GM18951 (cell line): ENCODE data around the gene SPSB1.

Experiments
- POLR2A ChIP-seq: IDR thresholded peaks from 4 replicates; pipeline ENCODE4 v1.6.1; 2011; ENCODE audit warnings: mild to moderate bottlenecking; ENCODE audit not compliant: insufficient read length, insufficient read depth; ENCODE audit errors: extremely low read depth
- in situ Hi-C: fragments of 300-500 bp; cut with MboI; formaldehyde crosslinking; loops from one replicate; pipeline ENCODE4 v1.12.0; 2022; ENCODE audit warnings: low sequenced_read_pairs, mixed read lengths, inconsistent platforms; ENCODE audit not compliant: unreplicated experiment

Gene SPSB1

DNA sequence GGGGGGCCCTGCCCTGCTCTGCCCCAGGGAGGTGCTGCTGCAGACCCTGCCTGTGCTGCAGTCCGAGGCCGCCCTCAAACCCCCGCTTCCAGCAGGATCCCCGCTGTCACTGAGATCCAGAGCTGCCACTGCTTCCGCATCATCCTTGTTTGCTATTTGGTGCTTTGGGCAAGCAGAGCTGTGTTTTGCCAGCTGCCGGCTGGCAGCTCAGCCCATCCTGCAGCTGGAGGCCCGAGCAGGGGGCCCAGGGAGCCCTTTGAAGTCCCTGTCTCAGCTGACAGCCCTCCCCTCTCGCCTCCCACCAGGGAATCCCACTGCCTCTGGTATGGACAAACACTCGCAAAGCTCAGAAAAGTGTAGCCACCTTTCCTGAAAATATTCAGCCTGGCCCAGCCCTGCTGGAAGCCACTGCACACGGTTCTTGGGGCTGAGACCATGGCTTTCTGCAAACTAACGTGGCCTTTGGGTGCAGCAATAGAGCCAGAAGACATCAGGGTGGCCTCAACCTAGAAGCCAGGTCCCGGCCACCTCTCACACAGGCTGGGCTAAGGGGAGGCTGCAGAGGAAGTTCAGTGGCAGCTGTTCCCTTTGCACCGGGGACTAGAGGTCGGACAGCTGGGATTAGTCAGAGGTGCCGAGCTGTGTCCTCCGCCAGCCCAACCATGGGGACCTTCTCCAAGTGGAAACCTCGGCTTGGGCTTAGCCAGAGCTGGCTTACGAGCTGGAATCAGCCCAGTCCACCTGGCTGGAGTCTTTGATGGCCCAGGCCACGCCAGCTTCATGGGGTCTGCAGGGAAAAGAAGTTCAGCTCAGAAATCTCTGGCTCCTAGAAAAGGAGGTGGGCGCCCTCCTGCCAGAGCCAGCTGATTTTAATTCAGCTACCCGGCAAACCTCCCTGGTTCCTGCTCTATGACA, 107.1 kb downstream of the SPSB1 start:
- no peak for TF ChIP-seq POLR2A
- in situ Hi-C loops = no loop called here

DNA sequence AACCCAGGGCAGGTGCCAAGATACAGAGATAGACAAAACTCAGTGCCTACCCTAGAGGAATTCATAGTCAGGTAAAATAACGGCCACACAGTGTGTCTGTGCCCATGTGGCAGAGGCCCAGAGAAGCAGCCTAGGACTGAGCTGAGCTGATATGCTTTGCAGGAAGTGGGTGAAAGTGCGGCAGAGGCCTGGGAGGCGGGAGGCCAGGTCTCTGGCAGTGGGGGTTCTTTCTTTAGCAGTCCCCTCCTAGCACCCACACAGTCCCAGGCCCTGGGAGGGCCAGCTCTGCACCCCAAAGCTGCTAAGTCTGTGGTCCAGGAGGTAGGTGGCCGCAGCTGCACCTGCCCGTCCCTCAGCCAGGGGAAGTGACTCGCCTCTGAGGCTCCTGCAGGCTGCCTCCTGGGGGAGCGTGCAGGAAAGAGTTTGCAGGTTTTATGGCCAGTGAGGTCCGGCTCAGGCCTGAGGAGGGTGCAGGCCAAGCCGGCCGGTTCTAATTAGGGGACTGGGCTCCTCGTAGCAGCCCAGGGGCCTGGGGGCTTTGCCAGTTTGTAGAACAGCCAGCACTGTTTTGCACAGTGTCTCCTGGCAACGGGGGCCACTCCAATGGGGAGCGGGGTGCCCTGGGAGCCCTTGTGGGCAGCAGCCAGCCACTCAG, 107.9 kb downstream of the SPSB1 start:
- TF ChIP-seq POLR2A = no peak
- in situ Hi-C loops = no loop called here

GRCh38 chr1:9401080-9401453, 108.4 kb downstream of the SPSB1 start:
- in situ Hi-C loops = no loop called here
- no peak for TF ChIP-seq POLR2A

GRCh38 chr1:9402256-9402616, 109.5 kb downstream of the SPSB1 start:
- in situ Hi-C loops = no loop called here
- TF ChIP-seq POLR2A = no peak

DNA sequence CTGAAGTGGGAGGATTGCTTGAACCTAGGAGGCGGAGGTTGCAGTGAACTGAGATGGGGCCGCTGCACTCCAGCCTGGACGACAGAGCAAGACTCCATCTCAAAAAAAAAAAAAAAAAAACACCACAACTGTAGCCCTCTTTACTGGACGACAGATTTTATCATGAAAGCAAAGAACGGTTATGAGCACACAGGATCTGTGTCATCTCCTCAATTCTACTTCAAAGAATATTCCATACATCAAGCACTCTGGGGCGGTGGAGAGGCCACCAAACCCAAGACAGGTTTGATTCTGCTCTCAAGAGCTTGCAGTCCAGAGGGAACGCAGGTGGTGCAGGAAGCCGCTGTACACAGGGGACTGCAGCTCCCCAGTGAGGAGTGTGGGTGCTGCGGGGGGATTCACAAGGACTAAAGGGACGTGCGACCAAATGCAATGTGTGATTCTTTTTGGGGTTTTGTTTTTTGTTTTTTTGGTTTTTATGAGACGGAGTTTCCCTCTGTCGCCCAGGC, 110.1 kb downstream of the SPSB1 start:
- in situ Hi-C loops = no loop called here
- TF ChIP-seq POLR2A = no peak

GRCh38 chr1:9404117-9404914, 111.6 kb downstream of the SPSB1 start:
- in situ Hi-C loops = no loop called here
- TF ChIP-seq POLR2A = no peak

GRCh38 chr1:9406111-9406510, 113.4 kb downstream of the SPSB1 start:
- in situ Hi-C loops = no loop called here
- TF ChIP-seq POLR2A = no peak

- TF ChIP-seq POLR2A = no peak
- in situ Hi-C loops = no loop called here
Observed at GRCh38 chr1:9410737-9411297, 118.1 kb downstream of the SPSB1 start.

GRCh38 chr1:9413071-9413876, 120.6 kb downstream of the SPSB1 start:
- in situ Hi-C loops = no loop called here
- TF ChIP-seq POLR2A = no peak

DNA sequence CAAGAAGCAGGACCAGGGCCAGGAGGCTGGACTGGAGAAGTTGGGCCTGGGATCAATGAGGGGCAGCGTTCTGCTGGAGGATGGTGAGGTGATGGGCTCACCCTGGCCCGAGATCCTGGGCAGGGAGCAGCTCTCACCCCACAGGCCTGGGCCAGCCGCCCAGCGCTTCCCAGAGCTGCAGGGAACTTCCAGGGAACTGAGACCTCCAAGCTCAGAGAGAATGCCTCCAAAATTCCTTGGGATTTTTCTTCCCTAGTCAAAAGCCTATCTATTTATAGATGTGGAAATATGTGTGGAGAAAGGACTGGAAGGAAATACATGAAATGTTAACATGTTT, 121.2 kb downstream of the SPSB1 start:
- in situ Hi-C loops = no loop called here
- no peak for TF ChIP-seq POLR2A

GRCh38 chr1:9416506-9416905, 123.8 kb downstream of the SPSB1 start:
- no peak for TF ChIP-seq POLR2A
- in situ Hi-C loops = no loop called here

- no peak for TF ChIP-seq POLR2A
- in situ Hi-C loops = no loop called here
Observed at GRCh38 chr1:9416918-9417500, 124.3 kb downstream of the SPSB1 start.
